ENCODE measurements around the gene PCYT1B.

PCYT1B gene

GRCh38 chrX:24553011-24553410 lies 94.1 kb downstream of the PCYT1B start:
- Histone ChIP-seq H3K36me3 (ENCODE audit: control insufficient read depth in 5 of 5, insufficient read depth in 5 of 5, low read length in 5 of 5) (no peaks in the 10 kb centered on the region), H3K9me3 (ENCODE audit: control insufficient read depth in 5 of 5, low read length in 5 of 5) (no peaks in the 10 kb centered on the region), H3K27ac (ENCODE audit: low read depth, low read length) (no peak overlapping the region), H3K9ac (ENCODE audit: low read length in 5 of 5) (no peak overlapping the region), H3K4me1 (ENCODE audit: control insufficient read depth in 5 of 5, insufficient read depth in 5 of 5, low read length in 5 of 5) (peaks cover 0 to 12% (median 3%) of the 10 kb centered on the region in 5 donors), H3K27me3 (ENCODE audit: control insufficient read depth in 5 of 5, insufficient read depth in 4 of 5, low read length in 5 of 5) (peaks cover 0 to 5% (median 3%) of the 10 kb centered on the region in 5 donors), H3K4me3 (ENCODE audit: low read depth in 1 of 5, low read length in 5 of 5) (no peak overlapping the region)

- Histone ChIP-seq H3K9ac (ENCODE audit: low read length in 5 of 5) (no peak overlapping the region), H3K4me1 (ENCODE audit: control insufficient read depth in 5 of 5, insufficient read depth in 5 of 5, low read length in 5 of 5) (peaks cover 0 to 12% (median 3%) of the 10 kb centered on the region in 5 donors), H3K36me3 (ENCODE audit: control insufficient read depth in 5 of 5, insufficient read depth in 5 of 5, low read length in 5 of 5) (no peaks in the 10 kb centered on the region), H3K27me3 (ENCODE audit: control insufficient read depth in 5 of 5, insufficient read depth in 4 of 5, low read length in 5 of 5) (peaks cover 0 to 10% (median 7%) of the 10 kb centered on the region in 5 donors), H3K9me3 (ENCODE audit: control insufficient read depth in 5 of 5, low read length in 5 of 5) (no peaks in the 10 kb centered on the region), H3K27ac (ENCODE audit: low read depth, low read length) (no peak overlapping the region), H3K4me3 (ENCODE audit: low read depth in 1 of 5, low read length in 5 of 5) (no peak overlapping the region)
Measured at GRCh38 chrX:24550166-24550565, 97.0 kb downstream of the PCYT1B start.

GRCh38 chrX:24547961-24548360 lies 99.2 kb downstream of the PCYT1B start:
- Histone ChIP-seq H3K27me3 (ENCODE audit: control insufficient read depth in 5 of 5, insufficient read depth in 4 of 5, low read length in 5 of 5) (peaks cover 3 to 13% (median 10%) of the 10 kb centered on the region in 5 donors), H3K4me1 (ENCODE audit: control insufficient read depth in 5 of 5, insufficient read depth in 5 of 5, low read length in 5 of 5) (peaks cover 0 to 5% (median 2%) of the 10 kb centered on the region in 5 donors), H3K36me3 (ENCODE audit: control insufficient read depth in 5 of 5, insufficient read depth in 5 of 5, low read length in 5 of 5) (no peaks in the 10 kb centered on the region), H3K4me3 (ENCODE audit: low read depth in 1 of 5, low read length in 5 of 5) (no peak overlapping the region), H3K27ac (ENCODE audit: low read depth, low read length) (no peak overlapping the region), H3K9ac (ENCODE audit: low read length in 5 of 5) (no peak overlapping the region), H3K9me3 (ENCODE audit: control insufficient read depth in 5 of 5, low read length in 5 of 5) (no peaks in the 10 kb centered on the region)

GRCh38 chrX:24542756-24543155 lies 104.4 kb downstream of the PCYT1B start:
- no peak overlapping the region for H3K9ac ChIP-seq (ENCODE audit: low read length in 5 of 5)
- H3K4me3 ChIP-seq (ENCODE audit: low read depth in 1 of 5, low read length in 5 of 5) = no peak overlapping the region
- no peaks in the 10 kb centered on the region for H3K9me3 ChIP-seq (ENCODE audit: control insufficient read depth in 5 of 5, low read length in 5 of 5)
- no peaks in the 10 kb centered on the region for H3K36me3 ChIP-seq (ENCODE audit: control insufficient read depth in 5 of 5, insufficient read depth in 5 of 5, low read length in 5 of 5)
- peaks cover 3 to 11% (median 7%) of the 10 kb centered on the region in 5 donors for H3K27me3 ChIP-seq (ENCODE audit: control insufficient read depth in 5 of 5, insufficient read depth in 4 of 5, low read length in 5 of 5)
- peaks cover 0 to 11% (median 0%) of the 10 kb centered on the region in 5 donors for H3K4me1 ChIP-seq (ENCODE audit: control insufficient read depth in 5 of 5, insufficient read depth in 5 of 5, low read length in 5 of 5)
- H3K27ac ChIP-seq (ENCODE audit: low read depth, low read length) = no peak overlapping the region

- Histone ChIP-seq H3K27ac (ENCODE audit: low read depth, low read length) (no peak overlapping the region), H3K4me1 (ENCODE audit: control insufficient read depth in 5 of 5, insufficient read depth in 5 of 5, low read length in 5 of 5) (no peaks in the 10 kb centered on the region), H3K9ac (ENCODE audit: low read length in 5 of 5) (no peak overlapping the region), H3K4me3 (ENCODE audit: low read depth in 1 of 5, low read length in 5 of 5) (no peak overlapping the region), H3K36me3 (ENCODE audit: control insufficient read depth in 5 of 5, insufficient read depth in 5 of 5, low read length in 5 of 5) (peaks cover 0 to 6% (median 0%) of the 10 kb centered on the region in 5 donors), H3K9me3 (ENCODE audit: control insufficient read depth in 5 of 5, low read length in 5 of 5) (peaks cover 0 to 3% (median 0%) of the 10 kb centered on the region in 5 donors), H3K27me3 (ENCODE audit: control insufficient read depth in 5 of 5, insufficient read depth in 4 of 5, low read length in 5 of 5) (no peaks in the 10 kb centered on the region)
Measured at GRCh38 chrX:24536551-24536950, 110.6 kb downstream of the PCYT1B start.

GRCh38 chrX:24528605-24529004 lies 118.5 kb downstream of the PCYT1B start:
- Histone ChIP-seq H3K27me3 (ENCODE audit: control insufficient read depth in 5 of 5, insufficient read depth in 4 of 5, low read length in 5 of 5) (no peaks in the 10 kb centered on the region), H3K4me3 (ENCODE audit: low read depth in 1 of 5, low read length in 5 of 5) (no peak overlapping the region), H3K27ac (ENCODE audit: low read depth, low read length) (no peak overlapping the region), H3K9me3 (ENCODE audit: control insufficient read depth in 5 of 5, low read length in 5 of 5) (no peaks in the 10 kb centered on the region), H3K4me1 (ENCODE audit: control insufficient read depth in 5 of 5, insufficient read depth in 5 of 5, low read length in 5 of 5) (no peaks in the 10 kb centered on the region), H3K9ac (ENCODE audit: low read length in 5 of 5) (no peak overlapping the region), H3K36me3 (ENCODE audit: control insufficient read depth in 5 of 5, insufficient read depth in 5 of 5, low read length in 5 of 5) (peaks cover 0 to 5% (median 2%) of the 10 kb centered on the region in 5 donors)

GRCh38 chrX:24526616-24527015 lies 120.5 kb downstream of the PCYT1B start:
- no peak overlapping the region for H3K4me3 ChIP-seq (ENCODE audit: low read depth in 1 of 5, low read length in 5 of 5)
- no peak overlapping the region for H3K9ac ChIP-seq (ENCODE audit: low read length in 5 of 5)
- H3K9me3 ChIP-seq (ENCODE audit: control insufficient read depth in 5 of 5, low read length in 5 of 5) = no peaks in the 10 kb centered on the region
- H3K27me3 ChIP-seq (ENCODE audit: control insufficient read depth in 5 of 5, insufficient read depth in 4 of 5, low read length in 5 of 5) = no peaks in the 10 kb centered on the region
- H3K36me3 ChIP-seq (ENCODE audit: control insufficient read depth in 5 of 5, insufficient read depth in 5 of 5, low read length in 5 of 5) = peaks cover 0 to 5% (median 2%) of the 10 kb centered on the region in 5 donors
- no peak overlapping the region for H3K27ac ChIP-seq (ENCODE audit: low read depth, low read length)
- no peaks in the 10 kb centered on the region for H3K4me1 ChIP-seq (ENCODE audit: control insufficient read depth in 5 of 5, insufficient read depth in 5 of 5, low read length in 5 of 5)

- Histone ChIP-seq H3K9ac (ENCODE audit: low read length in 5 of 5) (no peak overlapping the region), H3K36me3 (ENCODE audit: control insufficient read depth in 5 of 5, insufficient read depth in 5 of 5, low read length in 5 of 5) (peaks cover 0 to 5% (median 2%) of the 10 kb centered on the region in 5 donors), H3K4me1 (ENCODE audit: control insufficient read depth in 5 of 5, insufficient read depth in 5 of 5, low read length in 5 of 5) (no peaks in the 10 kb centered on the region), H3K4me3 (ENCODE audit: low read depth in 1 of 5, low read length in 5 of 5) (no peak overlapping the region), H3K9me3 (ENCODE audit: control insufficient read depth in 5 of 5, low read length in 5 of 5) (no peaks in the 10 kb centered on the region), H3K27me3 (ENCODE audit: control insufficient read depth in 5 of 5, insufficient read depth in 4 of 5, low read length in 5 of 5) (no peaks in the 10 kb centered on the region), H3K27ac (ENCODE audit: low read depth, low read length) (no peak overlapping the region)
Measured at GRCh38 chrX:24525455-24525854, 121.7 kb downstream of the PCYT1B start.

GRCh38 chrX:24520472-24520871 lies 126.7 kb downstream of the PCYT1B start:
- H3K27ac ChIP-seq (ENCODE audit: low read depth, low read length) = no peak overlapping the region
- H3K4me3 ChIP-seq (ENCODE audit: low read depth in 1 of 5, low read length in 5 of 5) = no peak overlapping the region
- H3K9me3 ChIP-seq (ENCODE audit: control insufficient read depth in 5 of 5, low read length in 5 of 5) = no peaks in the 10 kb centered on the region
- no peak overlapping the region for H3K9ac ChIP-seq (ENCODE audit: low read length in 5 of 5)
- H3K27me3 ChIP-seq (ENCODE audit: control insufficient read depth in 5 of 5, insufficient read depth in 4 of 5, low read length in 5 of 5) = peaks cover 0 to 2% (median 0%) of the 10 kb centered on the region in 5 donors
- H3K36me3 ChIP-seq (ENCODE audit: control insufficient read depth in 5 of 5, insufficient read depth in 5 of 5, low read length in 5 of 5) = peaks cover 0 to 3% (median 0%) of the 10 kb centered on the region in 5 donors
- no peaks in the 10 kb centered on the region for H3K4me1 ChIP-seq (ENCODE audit: control insufficient read depth in 5 of 5, insufficient read depth in 5 of 5, low read length in 5 of 5)

GRCh38 chrX:24515447-24515846 lies 131.7 kb downstream of the PCYT1B start:
- no peaks in the 10 kb centered on the region for H3K4me1 ChIP-seq (ENCODE audit: control insufficient read depth in 5 of 5, insufficient read depth in 5 of 5, low read length in 5 of 5)
- no peak overlapping the region for H3K27ac ChIP-seq (ENCODE audit: low read depth, low read length)
- H3K9ac ChIP-seq (ENCODE audit: low read length in 5 of 5) = no peak overlapping the region
- no peaks in the 10 kb centered on the region for H3K9me3 ChIP-seq (ENCODE audit: control insufficient read depth in 5 of 5, low read length in 5 of 5)
- H3K27me3 ChIP-seq (ENCODE audit: control insufficient read depth in 5 of 5, insufficient read depth in 4 of 5, low read length in 5 of 5) = peaks cover 0 to 6% (median 0%) of the 10 kb centered on the region in 5 donors
- H3K4me3 ChIP-seq (ENCODE audit: low read depth in 1 of 5, low read length in 5 of 5) = no peak overlapping the region
- H3K36me3 ChIP-seq (ENCODE audit: control insufficient read depth in 5 of 5, insufficient read depth in 5 of 5, low read length in 5 of 5) = no peaks in the 10 kb centered on the region
